Testis (tissue), 3 donors: Measurements from ENCODE around the gene AOC2. TPM values are rescaled to one million over a fixed set of nuclear protein-coding genes. Genes with fewer than 3 reads are reported as not detected.
A peak's percentile ranks its signal among the peaks of the same experiment; 100 is the strongest.
"Not testable (repeated sequence)": the region's sequence is repeated elsewhere in the genome, so short reads cannot be mapped to it uniquely, and the experiment has no call there.

Source experiments
- DNase-seq: peaks from one replicate; pipeline ENCODE4 v3.0.0-alpha.2; 2019
- H3K27ac ChIP-seq, 2 donors: fragments of 200-600 bp; sonication (generic); one replicate each; pipeline ENCODE4 v1.5.1; 2019
- H3K27me3 ChIP-seq: fragments of 200-600 bp; sonication (generic); one replicate; pipeline ENCODE4 v1.5.1; 2019
- H3K36me3 ChIP-seq: fragments of 200-600 bp; sonication (generic); one replicate; pipeline ENCODE4 v1.5.1; 2017; ENCODE audit warnings: low read depth; ENCODE audit errors: missing control alignments
- H3K4me1 ChIP-seq: fragments of 200-600 bp; sonication (generic); one replicate; pipeline ENCODE4 v1.5.1; 2019
- H3K4me3 ChIP-seq, 2 donors: fragments of 200-600 bp; sonication (generic); one replicate each; pipeline ENCODE4 v1.5.1; 2017 to 2019
- H3K9me3 ChIP-seq: fragments of 200-600 bp; sonication (generic); one replicate; pipeline ENCODE4 v1.5.1; 2017
- CTCF ChIP-seq, 3 experiments: fragments of 450-650 bp in 2 of 3; fragments of 200-600 bp in 1 of 3; sonication (generic) in 1 of 3; IDR thresholded peaks; one replicate each; pipeline ENCODE4 v1.5.1; 2016 to 2019; ENCODE audit warnings: antibody characterized with exemption in 3 of 3, mild to moderate bottlenecking in 2 of 3, moderate library complexity in 1 of 3
- POLR2A ChIP-seq: fragments of 450-650 bp; IDR thresholded peaks from one replicate; pipeline ENCODE4 v1.6.1; 2017; ENCODE audit warnings: antibody characterized with exemption, mild to moderate bottlenecking, moderate library complexity
- WGBS, 2 donors: methylation state at CpG; one replicate each; pipeline ENCODE4 v1.1.5; 2018; 5-methylcytosine and 5-hydroxymethylcytosine counted together
- intact Hi-C: fragments of 100-400 bp; cut with DNase I; formaldehyde crosslinking; loops from one replicate; pipeline ENCODE4 v1.15.1; 2023; ENCODE audit warnings: low total_unique reads
- polyA plus RNA-seq: library from polyadenylated mRNA; stranded (reverse); fragments of 350-450 nt; fragmentation: Illumina TruSeq; extraction: RNeasy Lipid Tissue Mini Kit (QIAGEN cat#74804); gene quantifications from one replicate; pipeline ENCODE4 v1.2.3, GENCODE V29; 2014; ENCODE audit warnings: low read depth, low replicate concordance; ENCODE audit not compliant: insufficient read depth
- total RNA-seq, 2 donors: library from RNA; depleted of rRNA; stranded (reverse); fragments of >200 nt; gene quantifications; one replicate each; pipeline ENCODE4 v1.2.3, GENCODE V29; 2016

The AOC2 gene
- total and polyA plus RNA-seq, 3 donors from 2014 or later = 5.7 to 14.6 (median 10.3) TPM

GRCh38 chr17:42853597-42853967 is 9.2 kb downstream of the AOC2 start:
- peaks cover 6% of the 10 kb centered on the region for H3K4me1 ChIP-seq
- DNase-seq = no peak
- H3K36me3 ChIP-seq = no peaks in the 10 kb centered on the region
- H3K27ac ChIP-seq = no peak overlapping the region
- peak overlapping the region in 1 of 2 donors; percentile 5 for H3K4me3 ChIP-seq
- H3K9me3 ChIP-seq = no peaks in the 10 kb centered on the region
- intact Hi-C loops = no loop called here
- 58 to 70% methylated on average over 5 of the region's 5 CpGs for WGBS, 2 donors
- TF ChIP-seq CTCF (IDR thresholded peaks at IDR 0.05) = no peak
- H3K27me3 ChIP-seq = no peaks in the 10 kb centered on the region

- TF ChIP-seq POLR2A = no peak
- TF ChIP-seq CTCF (IDR thresholded peaks at IDR 0.05) = no peak
- H3K4me3 ChIP-seq = peak overlapping the region in 1 of 2 donors; percentile 5
These were observed 9.8 kb downstream of the AOC2 start for GRCh38 chr17:42853968-42854790.

GRCh38 chr17:42855048-42855596 is 10.7 kb downstream of the AOC2 start:
- intact Hi-C loops = no loop called here
- no peak for DNase-seq
- Histone ChIP-seq H3K4me3 (no peak overlapping the region), H3K36me3 (no peaks in the 10 kb centered on the region), H3K9me3 (no peaks in the 10 kb centered on the region), H3K27me3 (no peaks in the 10 kb centered on the region), H3K27ac (no peak overlapping the region), H3K4me1 (peaks cover 6% of the 10 kb centered on the region)
- 76 to 80% methylated on average over 8 of the region's 8 CpGs for WGBS, 2 donors
- TF ChIP-seq CTCF (IDR thresholded peaks at IDR 0.05) (no peak), POLR2A (no peak)

More at GRCh38 chr17:42853968-42854790, 9.8 kb downstream of the AOC2 start:
- H3K27me3 ChIP-seq = no peaks in the 10 kb centered on the region
- no peaks in the 10 kb centered on the region for H3K36me3 ChIP-seq
- peaks cover 6% of the 10 kb centered on the region for H3K4me1 ChIP-seq
- no peak overlapping the region for H3K27ac ChIP-seq
- no peak for DNase-seq
- 86% methylated on average over 13 to 15 of the region's 15 CpGs for WGBS, 2 donors
- intact Hi-C loops = no loop called here
- H3K9me3 ChIP-seq = no peaks in the 10 kb centered on the region

- H3K9me3 ChIP-seq, DNase-seq, intact Hi-C loops, H3K27ac ChIP-seq, H3K36me3 ChIP-seq, H3K27me3 ChIP-seq, H3K4me3 ChIP-seq, H3K4me1 ChIP-seq: not testable (repeated sequence)
- WGBS, 2 donors = 87 to 93% methylated on average over 8 of the region's 8 CpGs
These were observed 11.7 kb downstream of the AOC2 start for GRCh38 chr17:42856093-42856492.

GRCh38 chr17:42856516-42856915 is 12.1 kb downstream of the AOC2 start:
- H3K9me3 ChIP-seq, H3K36me3 ChIP-seq, H3K27me3 ChIP-seq, DNase-seq, H3K27ac ChIP-seq, H3K4me3 ChIP-seq, intact Hi-C loops, H3K4me1 ChIP-seq: not testable (repeated sequence)
- 78 to 92% methylated on average over 5 to 8 of the region's 8 CpGs for WGBS, 2 donors

- WGBS, 2 donors = 60 to 100% methylated on average over 1 of the region's 1 CpG
- Histone ChIP-seq H3K27me3 (no peaks in the 10 kb centered on the region), H3K9me3 (no peaks in the 10 kb centered on the region), H3K27ac (no peak overlapping the region), H3K36me3 (no peaks in the 10 kb centered on the region), H3K4me1 (no peaks in the 10 kb centered on the region), H3K4me3 (no peak overlapping the region)
- no peak for DNase-seq
- intact Hi-C loops = no loop called here
- no peak for TF ChIP-seq POLR2A
These were observed 13.0 kb downstream of the AOC2 start for GRCh38 chr17:42857389-42857788.
